Measurements from ENCODE around the gene TOPBP1.
A peak's percentile ranks its signal among the peaks of the same experiment; 100 is the strongest.

Gene TOPBP1

GRCh38 chr3:133578548-133579191, 83.1 kb downstream of the TOPBP1 start:
- DNase-seq (ENCODE audit: extremely low read depth, insufficient read length): no peak
- H3K4me3 ChIP-seq (replicated peaks; ENCODE audit: low read depth, low read length): peak overlapping the region; percentile 46
- no peaks in the 10 kb centered on the region for H3K27me3 ChIP-seq (replicated peaks; ENCODE audit: control insufficient read depth, insufficient read depth, low read length)
- H3K36me3 ChIP-seq (ENCODE audit: control insufficient read depth, insufficient read depth, low read length): peaks cover 20% of the 10 kb centered on the region
- TF ChIP-seq CTCF (IDR thresholded peaks at IDR 0.05; ENCODE audit: insufficient read depth, low read length, poor library complexity, severe bottlenecking): peak; percentile 45

- Histone ChIP-seq H3K36me3 (ENCODE audit: control insufficient read depth, insufficient read depth, low read length) (peaks cover 14% of the 10 kb centered on the region), H3K4me3 (replicated peaks; ENCODE audit: low read depth, low read length) (peak overlapping the region; percentile 63), H3K27me3 (replicated peaks; ENCODE audit: control insufficient read depth, insufficient read depth, low read length) (no peaks in the 10 kb centered on the region)
- no peak for DNase-seq (ENCODE audit: extremely low read depth, insufficient read length)
- no peak for TF ChIP-seq CTCF (IDR thresholded peaks at IDR 0.05; ENCODE audit: insufficient read depth, low read length, poor library complexity, severe bottlenecking)
Measured at GRCh38 chr3:133576169-133576568, 85.6 kb downstream of the TOPBP1 start.

GRCh38 chr3:133575086-133575485, 86.7 kb downstream of the TOPBP1 start:
- no peak for TF ChIP-seq CTCF (IDR thresholded peaks at IDR 0.05; ENCODE audit: insufficient read depth, low read length, poor library complexity, severe bottlenecking)
- DNase-seq (ENCODE audit: extremely low read depth, insufficient read length): no peak
- Histone ChIP-seq H3K27me3 (replicated peaks; ENCODE audit: control insufficient read depth, insufficient read depth, low read length) (no peaks in the 10 kb centered on the region), H3K4me3 (replicated peaks; ENCODE audit: low read depth, low read length) (peak overlapping the region; percentile 63), H3K36me3 (ENCODE audit: control insufficient read depth, insufficient read depth, low read length) (peaks cover 14% of the 10 kb centered on the region)

GRCh38 chr3:133574260-133574881, 87.4 kb downstream of the TOPBP1 start:
- Histone ChIP-seq H3K27me3 (replicated peaks; ENCODE audit: control insufficient read depth, insufficient read depth, low read length) (no peaks in the 10 kb centered on the region), H3K36me3 (ENCODE audit: control insufficient read depth, insufficient read depth, low read length) (peaks cover 14% of the 10 kb centered on the region), H3K4me3 (replicated peaks; ENCODE audit: low read depth, low read length) (peak overlapping the region; percentile 63)
- DNase-seq (ENCODE audit: extremely low read depth, insufficient read length): peak; percentile 83
- TF ChIP-seq CTCF (IDR thresholded peaks at IDR 0.05; ENCODE audit: insufficient read depth, low read length, poor library complexity, severe bottlenecking): peak; percentile 26

GRCh38 chr3:133573629-133574194, 88.0 kb downstream of the TOPBP1 start, which contains the start of gene CDV3:
Gene CDV3 (plus strand): TSS chr3:133573686. CDS start chr3:133574045, 359 bp downstream.
- Histone ChIP-seq H3K27me3 (replicated peaks; ENCODE audit: control insufficient read depth, insufficient read depth, low read length) (no peaks in the 10 kb centered on the region), H3K4me3 (replicated peaks; ENCODE audit: low read depth, low read length) (peak within 1 kb of the TSS; percentile 63), H3K36me3 (ENCODE audit: control insufficient read depth, insufficient read depth, low read length) (peaks cover 14% of the 10 kb centered on the region)
- no peak for DNase-seq (ENCODE audit: extremely low read depth, insufficient read length)
- TF ChIP-seq CTCF (IDR thresholded peaks at IDR 0.05; ENCODE audit: insufficient read depth, low read length, poor library complexity, severe bottlenecking): no peak

All from GM06990 (cell line).